ENCODE results near the gene ARHGEF28. TPM values are rescaled to one million over a fixed set of nuclear protein-coding genes. Genes with fewer than 3 reads are reported as not detected.
A peak's percentile ranks its signal among the peaks of the same experiment; 100 is the strongest.

The ARHGEF28 gene
- polyA plus RNA-seq, 2 donors, result 5.9 to 6.5 TPM

- no peak overlapping the region for H3K27ac ChIP-seq (ENCODE audit: low read depth in 2 of 2, low read length in 1 of 2)
- peaks cover 0 to 2% of the 10 kb centered on the region in 2 donors for H3K4me1 ChIP-seq (ENCODE audit: control insufficient read depth in 2 of 2, insufficient read depth in 2 of 2, low read length in 1 of 2)
- H3K4me3 ChIP-seq (ENCODE audit: low read depth in 1 of 2, low read length in 2 of 2), result no peak overlapping the region
- H3K27me3 ChIP-seq (ENCODE audit: control insufficient read depth in 1 of 2, insufficient read depth in 2 of 2, low read length in 2 of 2), result no peaks in the 10 kb centered on the region
- no peaks in the 10 kb centered on the region for H3K9me3 ChIP-seq (ENCODE audit: control insufficient read depth in 2 of 2, insufficient read depth in 1 of 2, low read depth in 1 of 2, low read length in 1 of 2)
- WGBS, 2 donors, result 60 to 65% methylated on average over 4 of the region's 4 CpGs
- no peaks in the 10 kb centered on the region for H3K36me3 ChIP-seq (ENCODE audit: control insufficient read depth in 2 of 2, insufficient read depth in 2 of 2, low read length in 1 of 2)
These were observed 6.2 kb upstream of the ARHGEF28 start for GRCh38 chr5:73619606-73620333.

GRCh38 chr5:73620334-73620687 is 5.7 kb upstream of the ARHGEF28 start:
- peaks cover 0 to 4% of the 10 kb centered on the region in 2 donors for H3K4me1 ChIP-seq (ENCODE audit: control insufficient read depth in 2 of 2, insufficient read depth in 2 of 2, low read length in 1 of 2)
- H3K9me3 ChIP-seq (ENCODE audit: control insufficient read depth in 2 of 2, insufficient read depth in 1 of 2, low read depth in 1 of 2, low read length in 1 of 2), result no peaks in the 10 kb centered on the region
- WGBS, 2 donors, result 72 to 79% methylated on average over 1 of the region's 1 CpG

DNA sequence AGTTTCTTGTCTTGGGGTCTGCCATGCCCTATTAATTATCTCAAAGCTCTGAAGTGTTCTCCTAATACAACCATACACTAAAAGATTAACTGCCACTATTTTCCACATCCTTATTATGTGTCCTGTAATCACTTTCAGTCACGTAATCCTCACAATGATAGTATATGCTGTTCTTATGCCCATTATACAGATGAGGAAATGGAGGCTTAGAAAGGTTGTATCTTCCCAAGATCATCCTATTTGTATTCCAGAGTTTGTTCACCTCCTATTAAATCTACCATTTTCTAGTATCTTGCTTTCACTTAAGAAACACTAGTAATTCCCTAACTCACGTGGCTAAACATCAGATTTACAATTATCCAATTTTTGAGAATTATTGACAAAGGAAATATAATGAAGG is 2.9 kb upstream of the ARHGEF28 start:
- H3K27ac ChIP-seq (ENCODE audit: low read depth in 2 of 2, low read length in 1 of 2), result no peak overlapping the region
- H3K4me1 ChIP-seq (ENCODE audit: control insufficient read depth in 2 of 2, insufficient read depth in 2 of 2, low read length in 1 of 2), result peaks cover 0 to 2% of the 10 kb centered on the region in 2 donors
- no peak overlapping the region for H3K4me3 ChIP-seq (ENCODE audit: low read depth in 1 of 2, low read length in 2 of 2)
- H3K27me3 ChIP-seq (ENCODE audit: control insufficient read depth in 1 of 2, insufficient read depth in 2 of 2, low read length in 2 of 2), result no peaks in the 10 kb centered on the region
- 88 to 95% methylated on average over 2 of the region's 2 CpGs for WGBS, 2 donors
- no peaks in the 10 kb centered on the region for H3K36me3 ChIP-seq (ENCODE audit: control insufficient read depth in 2 of 2, insufficient read depth in 2 of 2, low read length in 1 of 2)
- H3K9me3 ChIP-seq (ENCODE audit: control insufficient read depth in 2 of 2, insufficient read depth in 1 of 2, low read depth in 1 of 2, low read length in 1 of 2), result no peaks in the 10 kb centered on the region

More at GRCh38 chr5:73620334-73620687, 5.7 kb upstream of the ARHGEF28 start:
- no peaks in the 10 kb centered on the region for H3K36me3 ChIP-seq (ENCODE audit: control insufficient read depth in 2 of 2, insufficient read depth in 2 of 2, low read length in 1 of 2)
- H3K27me3 ChIP-seq (ENCODE audit: control insufficient read depth in 1 of 2, insufficient read depth in 2 of 2, low read length in 2 of 2), result no peaks in the 10 kb centered on the region
- no peak overlapping the region for H3K27ac ChIP-seq (ENCODE audit: low read depth in 2 of 2, low read length in 1 of 2)
- no peak overlapping the region for H3K4me3 ChIP-seq (ENCODE audit: low read depth in 1 of 2, low read length in 2 of 2)

- no peaks in the 10 kb centered on the region for H3K27me3 ChIP-seq (ENCODE audit: control insufficient read depth in 1 of 2, insufficient read depth in 2 of 2, low read length in 2 of 2)
- H3K9me3 ChIP-seq (ENCODE audit: control insufficient read depth in 2 of 2, insufficient read depth in 1 of 2, low read depth in 1 of 2, low read length in 1 of 2), result no peaks in the 10 kb centered on the region
- H3K27ac ChIP-seq (ENCODE audit: low read depth in 2 of 2, low read length in 1 of 2), result no peak overlapping the region
- WGBS, 2 donors, result 66 to 75% methylated on average over 2 of the region's 2 CpGs
- H3K4me1 ChIP-seq (ENCODE audit: control insufficient read depth in 2 of 2, insufficient read depth in 2 of 2, low read length in 1 of 2), result peaks cover 0 to 2% of the 10 kb centered on the region in 2 donors
- no peak overlapping the region for H3K4me3 ChIP-seq (ENCODE audit: low read depth in 1 of 2, low read length in 2 of 2)
- no peaks in the 10 kb centered on the region for H3K36me3 ChIP-seq (ENCODE audit: control insufficient read depth in 2 of 2, insufficient read depth in 2 of 2, low read length in 1 of 2)
These were observed 2.0 kb upstream of the ARHGEF28 start for GRCh38 chr5:73623901-73624404.

GRCh38 chr5:73624888-73625287 is 1.1 kb upstream of the ARHGEF28 start:
- H3K27me3 ChIP-seq (ENCODE audit: control insufficient read depth in 1 of 2, insufficient read depth in 2 of 2, low read length in 2 of 2), result no peaks in the 10 kb centered on the region
- H3K36me3 ChIP-seq (ENCODE audit: control insufficient read depth in 2 of 2, insufficient read depth in 2 of 2, low read length in 1 of 2), result no peaks in the 10 kb centered on the region
- H3K27ac ChIP-seq (ENCODE audit: low read depth in 2 of 2, low read length in 1 of 2), result peak overlapping the region in 1 of 2 donors; percentile 40
- 68 to 83% methylated on average over 6 of the region's 6 CpGs for WGBS, 2 donors
- no peaks in the 10 kb centered on the region for H3K9me3 ChIP-seq (ENCODE audit: control insufficient read depth in 2 of 2, insufficient read depth in 1 of 2, low read depth in 1 of 2, low read length in 1 of 2)
- H3K4me3 ChIP-seq (ENCODE audit: low read depth in 1 of 2, low read length in 2 of 2), result no peak overlapping the region
- H3K4me1 ChIP-seq (ENCODE audit: control insufficient read depth in 2 of 2, insufficient read depth in 2 of 2, low read length in 1 of 2), result peaks cover 0 to 2% of the 10 kb centered on the region in 2 donors

DNA sequence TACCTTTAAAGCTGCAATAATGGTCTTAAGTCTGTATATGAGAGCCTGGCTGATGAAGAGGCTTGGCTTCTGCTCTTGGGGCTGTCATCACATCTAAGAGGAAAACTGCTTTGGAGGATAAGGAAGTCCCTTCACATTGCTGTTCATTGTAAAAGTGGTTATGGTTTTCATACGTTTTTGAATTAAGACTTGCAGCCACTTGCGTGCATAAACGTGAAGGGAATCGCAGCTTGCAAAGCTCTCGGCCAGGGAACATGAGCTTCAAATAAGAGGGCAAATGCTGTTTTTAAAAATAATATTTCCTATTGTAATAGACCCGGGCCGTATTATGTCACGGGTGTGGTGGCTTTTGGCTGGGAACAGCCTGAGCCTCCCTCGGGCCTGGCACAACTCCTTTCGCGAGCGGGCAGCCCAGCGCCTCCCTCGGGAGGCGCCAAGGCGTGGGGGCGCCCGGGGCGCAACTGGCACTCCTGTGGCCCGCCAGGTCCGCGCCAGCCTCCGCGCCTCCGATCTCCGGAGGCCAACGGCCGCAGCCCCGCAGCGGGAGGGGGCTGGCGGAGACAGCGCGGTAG is 538 bp upstream of the ARHGEF28 start:
- 2 to 3% methylated on average over 22 to 33 of the region's 33 CpGs for WGBS, 2 donors
- Histone ChIP-seq H3K27ac (ENCODE audit: low read depth in 2 of 2, low read length in 1 of 2) (peak overlapping the region; percentile 81 to 82), H3K27me3 (ENCODE audit: control insufficient read depth in 1 of 2, insufficient read depth in 2 of 2, low read length in 2 of 2) (no peaks in the 10 kb centered on the region)

DNA sequence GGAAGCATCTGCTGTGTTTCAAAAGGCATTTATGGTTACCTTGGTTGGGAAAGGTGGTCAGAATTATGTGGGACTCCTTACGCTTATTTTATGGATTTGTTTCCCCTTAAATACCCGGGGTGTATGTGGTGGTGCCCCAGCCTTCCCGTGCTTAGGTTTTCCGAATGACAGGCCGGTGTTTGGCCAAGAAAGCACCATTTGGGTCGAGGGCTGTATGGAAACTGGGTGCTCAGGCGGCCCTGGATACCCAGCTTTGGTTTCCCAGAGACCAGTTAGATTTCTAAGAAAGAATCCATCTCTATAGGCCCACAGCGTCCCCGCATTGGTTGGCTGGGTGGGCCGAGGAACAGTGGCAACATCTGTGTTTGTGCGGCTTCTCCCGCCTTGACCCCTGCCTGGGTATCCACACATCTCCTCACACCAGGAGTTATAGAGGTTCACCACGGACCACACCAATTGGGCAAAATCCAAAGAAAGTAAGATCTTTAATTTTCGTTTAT is 868 bp downstream of the ARHGEF28 start:
- H3K9me3 ChIP-seq (ENCODE audit: control insufficient read depth in 2 of 2, insufficient read depth in 1 of 2, low read depth in 1 of 2, low read length in 1 of 2), result no peaks in the 10 kb centered on the region
- 61 to 62% methylated on average over 14 of the region's 14 CpGs for WGBS, 2 donors
- H3K4me3 ChIP-seq (ENCODE audit: low read depth in 1 of 2, low read length in 2 of 2), result peak overlapping the region; percentile 60 to 62
- H3K27me3 ChIP-seq (ENCODE audit: control insufficient read depth in 1 of 2, insufficient read depth in 2 of 2, low read length in 2 of 2), result no peaks in the 10 kb centered on the region
- H3K4me1 ChIP-seq (ENCODE audit: control insufficient read depth in 2 of 2, insufficient read depth in 2 of 2, low read length in 1 of 2), result peaks cover 0 to 2% of the 10 kb centered on the region in 2 donors
- H3K27ac ChIP-seq (ENCODE audit: low read depth in 2 of 2, low read length in 1 of 2), result no peak overlapping the region
- no peaks in the 10 kb centered on the region for H3K36me3 ChIP-seq (ENCODE audit: control insufficient read depth in 2 of 2, insufficient read depth in 2 of 2, low read length in 1 of 2)

More for the DNA sequence above, 538 bp upstream of the ARHGEF28 start:
- peak overlapping the region; percentile 53 to 60 for H3K4me3 ChIP-seq (ENCODE audit: low read depth in 1 of 2, low read length in 2 of 2)
- peaks cover 0 to 2% of the 10 kb centered on the region in 2 donors for H3K4me1 ChIP-seq (ENCODE audit: control insufficient read depth in 2 of 2, insufficient read depth in 2 of 2, low read length in 1 of 2)
- no peaks in the 10 kb centered on the region for H3K36me3 ChIP-seq (ENCODE audit: control insufficient read depth in 2 of 2, insufficient read depth in 2 of 2, low read length in 1 of 2)
- no peaks in the 10 kb centered on the region for H3K9me3 ChIP-seq (ENCODE audit: control insufficient read depth in 2 of 2, insufficient read depth in 1 of 2, low read depth in 1 of 2, low read length in 1 of 2)

GRCh38 chr5:73629456-73629855 is 3.5 kb downstream of the ARHGEF28 start:
- Histone ChIP-seq H3K9me3 (ENCODE audit: control insufficient read depth in 2 of 2, insufficient read depth in 1 of 2, low read depth in 1 of 2, low read length in 1 of 2) (no peaks in the 10 kb centered on the region), H3K36me3 (ENCODE audit: control insufficient read depth in 2 of 2, insufficient read depth in 2 of 2, low read length in 1 of 2) (no peaks in the 10 kb centered on the region), H3K4me3 (ENCODE audit: low read depth in 1 of 2, low read length in 2 of 2) (no peak overlapping the region), H3K4me1 (ENCODE audit: control insufficient read depth in 2 of 2, insufficient read depth in 2 of 2, low read length in 1 of 2) (peaks cover 0 to 2% of the 10 kb centered on the region in 2 donors), H3K27ac (ENCODE audit: low read depth in 2 of 2, low read length in 1 of 2) (no peak overlapping the region), H3K27me3 (ENCODE audit: control insufficient read depth in 1 of 2, insufficient read depth in 2 of 2, low read length in 2 of 2) (no peaks in the 10 kb centered on the region)

- H3K36me3 ChIP-seq (ENCODE audit: control insufficient read depth in 2 of 2, insufficient read depth in 2 of 2, low read length in 1 of 2), result no peaks in the 10 kb centered on the region
- no peaks in the 10 kb centered on the region for H3K4me1 ChIP-seq (ENCODE audit: control insufficient read depth in 2 of 2, insufficient read depth in 2 of 2, low read length in 1 of 2)
- H3K4me3 ChIP-seq (ENCODE audit: low read depth in 1 of 2, low read length in 2 of 2), result no peak overlapping the region
- no peaks in the 10 kb centered on the region for H3K9me3 ChIP-seq (ENCODE audit: control insufficient read depth in 2 of 2, insufficient read depth in 1 of 2, low read depth in 1 of 2, low read length in 1 of 2)
- H3K27ac ChIP-seq (ENCODE audit: low read depth in 2 of 2, low read length in 1 of 2), result no peak overlapping the region
- H3K27me3 ChIP-seq (ENCODE audit: control insufficient read depth in 1 of 2, insufficient read depth in 2 of 2, low read length in 2 of 2), result no peaks in the 10 kb centered on the region
These were observed 4.8 kb downstream of the ARHGEF28 start for GRCh38 chr5:73630765-73631164.

DNA sequence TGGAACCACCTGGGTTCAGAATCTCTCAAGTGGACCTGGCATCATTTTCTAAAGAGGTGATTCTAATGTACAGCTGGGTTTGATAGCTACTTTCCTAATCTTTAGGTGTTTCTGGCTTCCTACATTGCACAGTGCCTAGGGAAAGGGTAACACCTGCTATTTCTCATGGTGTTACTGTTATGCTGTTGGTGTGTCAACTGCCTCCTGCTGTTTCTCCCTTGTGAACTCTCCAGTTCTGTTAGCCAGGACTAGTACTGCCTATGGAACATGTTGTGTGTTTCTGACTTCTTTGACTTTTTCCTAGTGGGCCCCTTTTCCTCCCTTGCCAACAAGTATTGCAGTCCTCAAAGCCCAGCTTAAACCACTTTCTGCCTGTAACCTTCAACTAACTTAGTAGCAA is 5.5 kb downstream of the ARHGEF28 start:
- H3K27ac ChIP-seq (ENCODE audit: low read depth in 2 of 2, low read length in 1 of 2), result no peak overlapping the region
- no peaks in the 10 kb centered on the region for H3K4me1 ChIP-seq (ENCODE audit: control insufficient read depth in 2 of 2, insufficient read depth in 2 of 2, low read length in 1 of 2)
- no peaks in the 10 kb centered on the region for H3K36me3 ChIP-seq (ENCODE audit: control insufficient read depth in 2 of 2, insufficient read depth in 2 of 2, low read length in 1 of 2)
- H3K9me3 ChIP-seq (ENCODE audit: control insufficient read depth in 2 of 2, insufficient read depth in 1 of 2, low read depth in 1 of 2, low read length in 1 of 2), result no peaks in the 10 kb centered on the region
- H3K27me3 ChIP-seq (ENCODE audit: control insufficient read depth in 1 of 2, insufficient read depth in 2 of 2, low read length in 2 of 2), result no peaks in the 10 kb centered on the region
- no peak overlapping the region for H3K4me3 ChIP-seq (ENCODE audit: low read depth in 1 of 2, low read length in 2 of 2)
